HL-60/S4 (cell line): Measurements from ENCODE around the gene HMGB2.

ENCODE experiments used
- in situ Hi-C: fragments of 300-500 bp; cut with MboI; formaldehyde crosslinking; loops from 2 replicates; pipeline ENCODE4 v1.14.3; 2022; ENCODE audit warnings: low sequenced_read_pairs

HMGB2 gene

DNA sequence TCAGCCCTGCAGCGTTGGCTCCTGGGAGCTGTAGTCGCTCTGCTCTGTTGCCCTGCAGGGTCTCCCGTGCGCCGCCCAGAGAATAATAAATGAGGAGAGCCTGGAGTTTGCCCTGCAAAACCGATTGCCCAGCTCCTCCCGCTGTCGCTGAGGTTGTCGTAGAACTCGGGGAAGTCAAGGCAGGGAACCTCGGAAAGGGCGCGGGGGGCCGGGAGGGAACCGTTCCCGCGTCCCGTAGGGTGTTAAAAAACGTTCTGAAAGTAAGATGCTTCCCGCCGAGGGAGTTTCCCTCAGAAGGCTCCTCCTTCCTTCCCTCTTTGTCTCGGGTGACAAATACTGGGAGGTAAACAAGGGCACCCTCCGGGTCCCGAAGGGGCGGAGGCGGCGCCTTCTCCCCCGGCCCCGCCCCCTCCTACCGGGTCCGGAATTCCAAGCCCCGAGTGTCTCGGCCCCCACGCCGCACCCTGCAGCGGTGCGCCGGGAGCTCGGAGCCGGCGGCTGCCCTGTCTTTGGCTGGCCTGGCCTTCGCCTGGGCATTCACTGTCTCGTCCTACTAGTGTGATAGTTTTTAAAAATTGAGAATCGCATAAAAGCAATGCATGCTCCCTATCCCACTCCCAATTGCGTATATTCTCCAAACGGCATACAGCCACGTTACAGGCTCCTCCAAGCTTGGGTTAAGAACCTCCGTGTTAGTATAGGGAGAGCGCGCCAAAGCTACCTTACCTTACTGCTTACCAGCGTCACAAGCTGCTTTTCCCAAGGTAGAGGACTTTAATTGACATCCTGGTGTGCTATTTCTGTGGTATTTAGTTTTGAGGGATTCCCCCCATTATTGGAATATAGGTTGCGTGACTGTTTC, 964 bp upstream of the HMGB2 start:
- in situ Hi-C loops, result no loop called here

DNA sequence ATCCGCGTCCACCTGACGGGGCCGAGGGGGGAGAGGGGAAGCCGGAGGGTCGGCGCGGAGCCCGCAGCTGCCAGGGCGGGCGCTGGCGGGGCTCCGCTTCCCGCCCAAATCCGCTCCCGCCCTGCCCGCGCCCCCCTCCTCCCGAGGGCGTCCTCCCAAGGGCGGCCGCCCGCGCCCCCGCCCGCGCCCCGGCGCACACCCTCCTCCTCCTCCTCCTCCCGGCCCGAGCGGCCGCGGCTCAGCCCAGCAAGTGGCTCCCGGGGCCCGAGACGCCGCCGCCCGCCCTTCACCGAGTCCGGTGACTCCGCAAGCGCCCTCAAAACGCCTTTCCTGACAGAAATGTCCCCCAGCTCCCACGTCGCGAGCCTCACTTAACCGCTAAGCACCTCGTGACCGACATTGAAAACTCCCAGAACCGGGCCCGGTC, 487 bp downstream of the HMGB2 start:
- in situ Hi-C loops, result no loop called here

DNA sequence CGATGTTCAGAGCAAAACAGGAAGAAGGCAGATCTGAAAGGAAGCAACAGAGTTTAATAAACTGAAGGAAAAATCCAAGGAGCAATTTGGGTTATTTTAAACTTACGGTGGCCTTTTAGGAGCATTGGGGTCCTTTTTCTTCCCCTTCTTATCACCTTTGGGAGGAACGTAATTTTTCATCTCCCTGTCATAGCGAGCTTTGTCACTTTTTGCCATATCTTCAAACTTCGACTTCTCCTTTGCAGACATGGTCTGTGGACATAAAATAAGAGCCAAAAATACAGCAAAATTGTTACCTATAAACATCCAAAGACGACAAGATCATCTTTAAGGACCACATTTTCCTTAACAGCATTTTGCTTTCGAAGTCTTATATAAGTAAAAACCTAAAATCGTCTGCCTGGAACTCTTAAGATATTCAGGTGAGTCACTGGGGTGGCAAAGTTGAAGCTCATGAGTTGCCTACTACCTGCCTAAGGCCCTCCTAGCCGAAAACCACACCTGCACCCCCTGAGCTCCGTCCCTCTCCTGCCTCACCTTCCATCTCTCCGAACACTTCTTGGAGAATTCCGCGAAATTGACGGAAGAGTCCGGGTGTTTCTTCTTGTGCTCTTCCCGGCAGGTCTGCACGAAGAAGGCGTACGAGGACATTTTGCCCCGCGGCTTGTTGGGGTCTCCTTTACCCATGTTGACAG, 1.0 kb downstream of the HMGB2 start:
- in situ Hi-C loops, result no loop called here

DNA sequence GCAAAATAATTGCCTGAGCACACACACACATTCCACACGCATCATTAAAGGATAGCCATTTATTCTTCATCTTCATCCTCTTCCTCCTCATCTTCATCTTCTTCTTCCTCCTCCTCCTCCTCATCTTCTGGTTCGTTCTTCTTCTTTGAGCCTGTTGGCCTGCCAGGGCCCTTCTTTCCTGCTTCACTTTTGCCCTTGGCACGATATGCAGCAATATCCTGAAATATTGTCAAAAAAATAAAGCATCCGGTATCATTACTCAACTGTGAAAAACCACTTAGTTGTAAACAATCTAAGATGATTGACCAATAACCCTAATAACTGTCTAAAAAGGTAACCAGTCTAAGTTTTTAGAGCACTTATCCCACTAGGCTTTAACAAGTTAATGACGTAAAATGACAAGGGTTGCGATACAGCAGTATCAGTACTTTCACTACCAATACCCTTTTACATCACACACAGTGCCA, 2.1 kb downstream of the HMGB2 start:
- in situ Hi-C loops, result no loop called here

DNA sequence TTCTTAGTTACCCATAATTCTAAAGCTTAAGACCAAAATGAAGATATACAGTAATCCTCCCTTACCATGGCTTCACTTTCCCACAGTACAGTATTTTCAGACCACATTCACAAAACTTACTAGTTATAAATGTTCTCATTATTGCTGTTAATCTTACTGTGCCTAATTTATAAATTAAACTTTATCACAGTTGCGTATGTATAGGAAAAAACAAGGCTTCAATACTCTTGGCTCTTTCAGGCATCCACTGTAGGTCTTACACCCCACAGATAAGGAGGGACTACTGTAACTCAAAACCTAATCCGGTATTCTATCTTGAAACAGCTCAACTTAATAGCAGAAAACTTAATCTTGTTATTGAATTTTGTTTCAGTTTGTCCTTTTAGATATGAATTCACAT, 3.6 kb downstream of the HMGB2 start:
- in situ Hi-C loops, result no loop called here

DNA sequence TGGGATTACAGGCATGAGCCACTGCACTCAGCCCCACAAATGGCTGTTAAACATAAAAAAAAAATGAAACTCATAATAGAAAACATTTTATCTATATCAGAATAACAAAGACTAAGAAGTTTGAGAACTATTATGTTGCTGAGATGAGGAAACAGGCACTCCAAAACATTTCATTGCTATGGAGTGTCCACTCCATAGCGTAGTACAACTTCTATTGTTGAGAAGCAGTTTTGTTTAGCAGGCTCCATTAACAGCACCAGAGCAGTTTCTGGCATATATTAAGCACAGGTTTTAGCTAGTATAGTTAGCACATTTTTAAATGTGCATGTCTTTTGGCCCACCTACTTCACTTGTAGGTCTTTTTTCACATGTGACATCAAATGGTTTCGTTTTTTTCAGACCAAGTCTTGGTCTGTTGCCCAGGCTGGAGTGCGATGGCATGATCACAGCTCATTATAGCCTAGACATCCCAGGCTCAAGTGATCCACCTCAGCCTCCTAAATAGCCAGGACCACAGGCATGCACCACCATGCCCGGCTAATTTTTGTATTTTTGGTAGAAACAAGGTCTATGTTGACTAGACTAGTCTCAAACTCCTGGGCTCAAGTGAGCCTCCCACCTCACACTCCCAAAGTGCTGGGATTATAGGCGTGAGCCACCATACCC, 5.8 kb downstream of the HMGB2 start:
- in situ Hi-C loops, result loop anchor here (5.0 kb wide), 1 partner anchor 89 kb away; no protein-coding TSS in a partner anchor

DNA sequence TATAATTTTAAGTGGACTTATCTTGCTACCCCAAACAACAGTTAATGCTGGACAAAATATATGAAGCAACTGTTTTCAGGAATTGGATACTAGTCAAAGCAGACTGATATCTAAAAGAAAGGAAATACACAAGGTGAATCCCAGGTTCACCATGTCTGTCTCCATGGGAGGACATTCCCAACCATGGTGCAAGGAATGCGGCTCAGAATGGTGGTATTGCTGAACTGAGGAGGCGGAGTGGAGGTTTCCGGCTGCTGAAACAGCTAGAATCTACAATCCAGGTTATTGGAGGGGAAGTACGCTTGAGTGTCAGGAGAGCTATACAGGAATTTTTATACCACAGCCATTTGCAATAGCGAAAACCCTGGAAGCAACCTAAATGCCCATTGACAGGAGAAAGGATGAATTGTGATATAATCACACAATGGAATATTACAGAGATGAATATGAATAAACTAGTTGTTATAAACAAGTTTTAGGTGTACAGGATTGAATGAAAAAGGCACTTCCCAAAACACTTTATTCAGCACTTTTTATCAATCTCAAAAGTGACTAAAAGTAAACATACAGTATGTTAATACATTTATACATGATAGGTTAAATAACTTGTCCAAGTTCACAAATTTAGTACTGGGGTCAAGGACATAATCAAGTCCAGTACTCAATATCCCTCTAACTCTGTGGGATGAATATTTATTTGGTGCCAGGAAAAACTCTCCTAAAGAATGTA, 9.0 kb downstream of the HMGB2 start:
- in situ Hi-C loops, result loop anchor here (5.0 kb wide), 1 partner anchor 92 kb away; no protein-coding TSS in a partner anchor

DNA sequence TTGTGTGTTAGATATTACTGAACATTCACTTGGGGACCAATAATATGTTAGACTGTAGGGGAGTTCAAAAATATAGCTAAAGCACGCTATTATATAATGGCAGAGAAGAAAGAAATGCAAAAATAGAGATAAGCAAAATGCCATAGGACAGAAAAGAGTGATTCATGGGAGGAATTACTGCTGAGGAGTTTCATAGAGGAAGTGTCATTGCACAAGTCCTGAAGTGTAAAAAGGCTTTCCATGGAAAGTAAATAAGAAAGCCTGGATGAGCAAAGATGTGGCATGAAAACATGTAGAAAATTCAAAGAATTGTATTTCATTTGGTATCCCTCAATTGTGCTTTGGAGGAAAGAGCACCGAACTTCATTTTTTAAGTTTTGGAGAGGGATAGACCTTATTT, 14.5 kb downstream of the HMGB2 start:
- in situ Hi-C loops, result loop anchor here (10.0 kb wide), 1 partner anchor 175 kb away; no protein-coding TSS in a partner anchor

DNA sequence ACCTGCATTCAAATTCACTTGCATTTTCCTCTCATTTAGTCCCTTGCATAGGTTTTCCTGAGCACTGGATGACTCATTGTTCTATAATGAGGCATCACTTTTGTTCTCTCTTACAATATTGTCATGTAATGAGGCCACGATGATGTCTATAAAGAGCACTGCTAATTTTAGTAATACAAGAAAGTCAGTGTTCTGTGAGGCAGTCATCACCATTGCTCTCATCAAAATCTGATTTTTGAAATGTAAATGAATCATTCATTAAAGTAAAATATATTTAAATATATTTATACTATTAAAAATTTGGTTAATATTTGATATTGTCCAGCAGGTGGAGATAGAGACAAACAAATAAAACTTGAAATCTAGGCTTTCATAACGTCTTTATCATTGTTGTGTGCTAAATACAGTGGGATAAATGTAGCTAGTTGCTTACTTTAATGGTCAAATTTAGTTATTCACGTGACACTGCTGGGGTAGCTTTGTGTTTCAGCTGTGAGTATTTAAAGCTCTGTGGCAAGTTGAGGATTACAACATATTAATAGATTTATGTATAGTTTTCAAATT, 15.4 kb downstream of the HMGB2 start:
- in situ Hi-C loops, result loop anchor here (10.0 kb wide), 1 partner anchor 176 kb away; no protein-coding TSS in a partner anchor

DNA sequence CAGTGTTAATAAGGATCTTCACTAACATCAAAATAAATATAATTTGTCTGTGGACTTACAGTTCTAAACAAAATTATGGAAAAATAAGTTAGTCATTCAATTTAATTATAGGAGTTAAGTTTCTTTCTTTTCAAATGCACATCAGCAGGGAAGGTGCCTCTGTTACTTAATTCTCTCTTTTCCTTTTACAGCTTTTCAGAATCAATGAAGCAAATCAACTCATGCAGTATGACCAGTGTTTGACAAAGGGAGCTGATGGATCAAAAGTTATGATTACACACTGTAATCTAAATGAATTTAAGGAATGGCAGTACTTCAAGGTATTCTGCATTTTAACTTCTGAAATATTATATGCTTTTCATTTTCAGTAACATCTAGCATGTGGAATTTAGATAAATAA, 15.9 kb downstream of the HMGB2 start:
- in situ Hi-C loops, result loop anchor here (10.0 kb wide), 1 partner anchor 177 kb away; no protein-coding TSS in a partner anchor

DNA sequence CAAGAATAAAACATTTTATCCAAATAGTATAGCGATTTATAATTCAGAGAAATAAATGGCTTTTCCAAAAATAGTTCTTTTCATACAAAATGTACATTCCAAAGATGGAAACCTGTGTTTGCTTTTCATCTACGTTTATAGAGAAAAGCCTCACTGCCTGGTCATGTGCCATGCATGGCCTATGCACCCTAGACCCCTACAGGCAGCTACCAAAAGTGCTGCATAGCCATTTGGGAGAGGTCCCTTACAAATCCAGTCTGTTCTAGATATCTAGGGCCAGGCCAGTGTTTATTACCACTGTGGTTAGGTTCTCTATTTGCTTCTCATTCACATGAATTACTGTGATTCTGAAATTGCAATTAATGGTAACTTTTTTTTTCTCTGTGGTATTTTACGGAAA, 17.2 kb downstream of the HMGB2 start:
- in situ Hi-C loops, result loop anchor here (10.0 kb wide), 1 partner anchor 178 kb away; no protein-coding TSS in a partner anchor

DNA sequence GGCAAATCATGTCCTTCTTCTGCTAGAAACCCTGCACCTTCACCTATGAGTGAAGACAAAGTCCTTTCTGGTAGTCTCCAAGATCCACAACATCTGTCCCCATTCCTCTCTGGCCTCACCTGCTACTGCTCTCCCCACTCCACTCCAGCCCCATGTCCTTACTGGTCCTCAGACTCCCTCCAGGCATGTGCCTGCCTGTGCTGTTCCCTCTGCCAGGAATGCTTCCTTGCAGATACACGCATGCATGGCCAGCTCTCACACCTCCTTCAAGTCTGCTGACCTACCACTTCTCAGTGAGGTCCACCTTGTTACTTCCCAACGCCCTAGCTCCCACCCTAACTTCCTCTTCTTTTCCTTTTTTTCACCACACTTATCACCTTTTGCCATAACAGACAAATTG, 18.1 kb downstream of the HMGB2 start:
- in situ Hi-C loops, result loop anchor here (10.0 kb wide), 1 partner anchor 179 kb away; no protein-coding TSS in a partner anchor

DNA sequence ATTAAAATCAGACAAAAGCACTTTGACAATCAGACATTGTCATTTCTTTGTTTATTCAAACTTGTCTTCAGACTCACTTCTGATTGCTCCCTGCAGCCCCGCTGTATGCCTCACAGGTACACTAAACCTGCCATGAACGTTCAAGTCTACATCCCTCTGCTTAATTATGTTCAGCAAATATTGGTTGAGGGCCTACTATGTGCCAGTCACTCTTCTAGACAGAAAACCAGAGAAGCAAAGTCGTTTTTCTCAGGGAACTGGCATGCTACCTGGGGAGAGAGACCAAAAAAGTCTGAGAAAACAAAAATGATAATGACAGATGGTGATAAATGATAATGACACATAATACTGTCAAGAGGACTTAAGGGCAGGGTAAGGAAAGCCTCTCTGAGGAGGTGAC, 19.4 kb downstream of the HMGB2 start:
- in situ Hi-C loops, result loop anchor here (10.0 kb wide), 1 partner anchor 180 kb away; no protein-coding TSS in a partner anchor

DNA sequence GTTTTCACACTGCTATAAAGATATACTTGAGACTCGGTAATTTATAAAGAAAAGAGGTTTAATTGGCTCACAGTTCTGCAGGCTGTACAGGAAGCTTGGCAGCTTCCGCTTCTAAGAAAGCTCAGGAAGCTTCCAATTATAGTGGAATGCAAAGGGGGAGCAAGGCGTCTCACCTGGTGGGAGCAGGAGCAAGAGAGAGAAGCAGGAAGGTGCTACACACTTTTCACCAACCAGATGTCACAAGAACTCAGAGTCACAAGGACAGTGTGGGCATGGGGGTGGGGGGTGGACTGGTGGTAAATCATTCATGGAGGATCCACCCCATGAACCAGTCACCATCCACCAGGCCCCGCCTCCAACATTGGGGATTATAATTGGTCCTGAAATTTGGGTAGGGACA, 22.8 kb downstream of the HMGB2 start:
- in situ Hi-C loops, result loop anchor here (10.0 kb wide), 1 partner anchor 183 kb away; no protein-coding TSS in a partner anchor

DNA sequence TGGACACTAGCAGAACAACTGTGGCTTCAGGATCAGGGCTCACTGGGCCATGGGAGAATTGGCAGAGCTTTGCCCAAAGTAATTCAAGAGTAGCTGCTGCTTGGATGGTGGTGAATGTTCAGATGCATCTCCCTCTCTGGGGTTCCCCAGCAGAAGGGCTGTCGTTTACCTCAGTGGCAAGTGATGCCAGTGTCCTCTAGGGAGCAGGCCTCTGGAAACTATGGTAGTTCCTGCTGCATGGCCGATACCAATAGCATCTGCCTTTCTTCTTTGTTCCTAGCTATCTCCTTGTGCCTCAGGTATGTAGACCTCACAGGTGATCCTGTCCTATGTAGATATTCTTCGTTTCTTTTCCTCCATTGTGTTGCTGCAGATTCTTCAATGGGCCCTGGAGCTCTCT, 26.4 kb downstream of the HMGB2 start:
- in situ Hi-C loops, result no loop called here

DNA sequence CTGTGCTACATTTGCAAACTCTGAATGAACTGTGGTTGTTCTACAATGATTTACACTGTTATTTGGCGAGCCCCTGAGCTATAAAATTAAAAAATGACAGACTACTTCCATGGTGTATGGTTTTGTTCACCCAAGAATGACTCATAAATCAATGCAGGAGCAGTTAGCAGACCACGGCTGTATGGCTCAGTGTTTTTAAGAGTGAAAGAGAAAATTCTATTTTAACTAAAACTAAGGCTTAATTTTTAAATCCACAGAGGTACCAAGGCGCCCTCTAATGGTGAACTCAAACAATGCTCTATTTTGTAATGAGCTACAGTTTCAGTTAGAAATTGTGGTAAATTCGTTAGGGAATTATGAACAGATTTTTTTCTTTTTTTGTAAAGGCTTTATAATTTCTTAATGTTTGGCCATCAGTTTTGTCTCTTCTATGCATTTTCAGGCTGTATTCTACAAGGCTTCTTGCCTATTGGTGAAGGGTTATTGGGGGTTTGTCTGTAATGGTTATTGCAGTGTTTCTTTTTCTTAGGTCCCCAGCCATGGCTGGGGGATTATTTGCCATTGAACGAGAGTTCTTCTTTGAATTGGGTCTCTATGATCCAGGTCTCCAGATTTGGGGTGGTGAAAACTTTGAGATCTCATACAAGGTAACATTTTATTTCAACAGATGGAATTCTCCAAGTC, 32.5 kb downstream of the HMGB2 start:
- in situ Hi-C loops, result no loop called here

DNA sequence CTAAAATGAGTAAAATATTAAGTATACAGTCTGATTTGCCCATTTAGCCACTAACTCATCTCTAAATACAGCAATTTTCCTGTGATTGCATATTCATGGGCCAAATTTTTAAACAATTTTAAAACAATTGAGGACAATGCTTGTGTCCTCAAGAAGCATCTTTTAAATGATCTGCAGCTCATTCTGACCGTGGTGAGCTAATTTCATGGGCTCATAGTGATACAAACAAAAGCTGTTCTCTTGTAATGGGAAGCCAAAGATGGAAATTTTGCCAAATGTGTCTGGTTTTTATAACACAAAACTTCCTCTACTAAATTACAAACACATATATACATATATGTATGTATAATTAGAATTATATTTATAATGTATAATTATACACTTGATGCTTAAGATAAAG, 39.7 kb downstream of the HMGB2 start:
- in situ Hi-C loops, result no loop called here

DNA sequence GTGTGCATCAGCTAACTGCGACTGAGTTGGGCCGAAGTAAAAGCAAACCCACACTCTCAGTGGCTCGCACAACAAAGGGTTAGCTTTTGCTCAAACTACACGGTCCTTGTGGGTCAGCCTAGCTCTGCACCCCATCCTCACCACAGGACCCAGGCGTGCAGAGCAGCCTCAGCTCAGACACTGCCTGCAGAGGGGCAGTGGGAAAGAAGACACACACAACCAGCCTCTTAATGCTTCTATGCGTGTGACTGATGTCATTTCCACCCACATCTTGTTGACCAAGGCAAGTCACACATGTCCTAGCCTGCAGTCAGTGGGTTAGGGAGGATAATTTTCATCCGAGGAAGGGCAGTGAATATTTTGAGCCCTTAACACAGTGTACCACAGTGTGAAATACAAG, 40.5 kb downstream of the HMGB2 start:
- in situ Hi-C loops, result no loop called here

DNA sequence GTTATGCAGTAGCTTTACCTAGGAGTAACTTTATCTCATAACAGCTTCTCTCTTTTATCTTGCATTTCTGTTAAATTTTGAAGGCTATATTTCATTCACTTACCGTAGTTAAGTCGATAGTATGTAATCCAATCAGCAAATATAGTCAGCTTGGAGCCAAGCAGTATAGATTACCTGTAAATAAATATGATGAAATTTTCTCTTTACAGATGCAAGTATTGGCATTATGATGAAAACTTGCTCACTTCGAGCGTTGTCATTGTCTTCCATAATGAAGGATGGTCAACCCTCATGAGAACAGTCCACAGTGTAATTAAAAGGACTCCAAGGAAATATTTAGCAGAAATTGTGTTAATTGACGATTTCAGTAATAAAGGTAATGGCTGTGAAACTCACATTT, 42.3 kb downstream of the HMGB2 start:
- in situ Hi-C loops, result no loop called here

DNA sequence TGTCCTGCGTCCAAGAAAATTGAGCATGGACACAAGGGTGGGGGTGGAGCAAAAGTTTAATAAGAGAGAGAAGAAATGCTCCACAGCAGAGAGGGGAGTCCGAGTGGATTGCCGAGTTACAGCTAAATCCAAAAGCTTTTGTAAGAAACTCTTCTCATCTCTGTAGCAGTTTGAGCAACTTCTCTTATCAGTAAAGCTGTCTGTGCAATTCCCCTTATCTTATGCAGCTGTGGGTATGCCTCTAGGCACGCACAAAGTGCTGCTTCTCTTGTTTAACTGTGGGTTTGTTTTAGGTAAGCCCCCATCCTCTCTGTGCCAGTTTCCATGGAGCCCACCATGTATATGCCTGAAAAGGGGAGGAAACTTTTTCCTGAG, 44.8 kb downstream of the HMGB2 start:
- in situ Hi-C loops, result no loop called here
